K562 (cell line): ENCODE results near the gene PLEKHM3.
A peak's percentile ranks its signal among the peaks of the same experiment; 100 is the strongest.

Experiments
- CBFA2T2 ChIP-seq: fragments of 450-650 bp; conservative IDR thresholded peaks from 2 replicates; pipeline ENCODE4 v1.6.1; 2017; ENCODE audit warnings: mild to moderate bottlenecking
- EZH2 ChIP-seq: IDR thresholded peaks from 2 replicates; pipeline ENCODE4 v1.6.1; 2012; ENCODE audit warnings: low read depth, mild to moderate bottlenecking, inconsistent platforms, low read length, borderline replicate concordance
- HIVEP1 ChIP-seq: fragments of 250-450 bp; sonication (Bioruptor Pico); IDR thresholded peaks from 2 replicates; pipeline ENCODE4 v1.4.0; 2020; ENCODE audit warnings: mild to moderate bottlenecking
- PHF20 ChIP-seq: fragments of 450-650 bp; IDR thresholded peaks from 2 replicates; pipeline ENCODE4 v1.6.1; 2018; ENCODE audit not compliant: partially characterized antibody
- RFX5 ChIP-seq: IDR thresholded peaks from 2 replicates; pipeline ENCODE4 v1.6.1; 2011; ENCODE audit warnings: low read depth, mild to moderate bottlenecking, improper control_type of control experiment, low read length
- ZNF586 ChIP-seq: fragments of 450-650 bp; formaldehyde crosslinking; conservative IDR thresholded peaks from 2 replicates; pipeline ENCODE4 v1.4.0; 2020; ENCODE audit warnings: mild to moderate bottlenecking, moderate library complexity
- ZSCAN29 ChIP-seq: fragments of 450-650 bp; IDR thresholded peaks from 2 replicates; pipeline ENCODE4 v1.6.1; 2017
- TF ChIP-seq, protein P1 (sequence below), 2 experiments: fragments of 450-650 bp; formaldehyde crosslinking in 1 of 2; IDR thresholded peaks; 2 replicates each; pipeline versions ENCODE4 v1.4.0 to v1.6.1; 2014 to 2020; ENCODE audit warnings: mild to moderate bottlenecking in 2 of 2, borderline replicate concordance in 1 of 2, low read depth in 1 of 2
- TF ChIP-seq, protein P2 (sequence below): sonication (generic); formaldehyde crosslinking; IDR thresholded peaks from 2 replicates; pipeline ENCODE4 v1.8.0; 2022; ENCODE audit warnings: mild to moderate bottlenecking, missing genetic modification reagents, borderline replicate concordance
- TF ChIP-seq, protein P3 (sequence below): fragments of 450-650 bp; formaldehyde crosslinking; IDR thresholded peaks from 2 replicates; pipeline ENCODE4 v1.4.0; 2020; ENCODE audit warnings: mild to moderate bottlenecking, mixed read lengths
- TF ChIP-seq, protein P4 (sequence below): fragments of 250-450 bp; sonication (Bioruptor Pico); IDR thresholded peaks from 2 replicates; pipeline ENCODE4 v1.8.0; 2021; ENCODE audit warnings: moderate library complexity, mild to moderate bottlenecking, inconsistent platforms

DNA sequence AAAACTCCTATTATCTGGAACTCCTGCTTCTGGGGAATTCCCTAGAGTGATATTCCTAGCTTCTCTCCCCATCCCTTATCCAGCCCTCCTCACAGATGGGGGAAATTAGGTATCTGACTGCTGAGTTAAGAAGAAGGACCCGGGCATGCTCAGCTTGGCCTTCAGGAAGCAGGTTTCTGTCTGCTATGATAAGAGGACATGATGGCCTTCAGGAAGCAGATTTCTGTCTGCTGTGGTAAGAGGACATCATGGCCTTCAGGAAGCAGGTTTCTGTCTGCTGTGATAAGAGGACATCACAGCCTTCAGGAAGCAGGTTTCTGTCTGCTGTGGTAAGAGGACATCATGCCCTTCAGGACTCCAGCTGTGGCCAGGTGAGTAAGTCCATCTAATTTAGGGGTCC, 65.2 kb downstream of the PLEKHM3 start:
- TF ChIP-seq, protein P1, sequence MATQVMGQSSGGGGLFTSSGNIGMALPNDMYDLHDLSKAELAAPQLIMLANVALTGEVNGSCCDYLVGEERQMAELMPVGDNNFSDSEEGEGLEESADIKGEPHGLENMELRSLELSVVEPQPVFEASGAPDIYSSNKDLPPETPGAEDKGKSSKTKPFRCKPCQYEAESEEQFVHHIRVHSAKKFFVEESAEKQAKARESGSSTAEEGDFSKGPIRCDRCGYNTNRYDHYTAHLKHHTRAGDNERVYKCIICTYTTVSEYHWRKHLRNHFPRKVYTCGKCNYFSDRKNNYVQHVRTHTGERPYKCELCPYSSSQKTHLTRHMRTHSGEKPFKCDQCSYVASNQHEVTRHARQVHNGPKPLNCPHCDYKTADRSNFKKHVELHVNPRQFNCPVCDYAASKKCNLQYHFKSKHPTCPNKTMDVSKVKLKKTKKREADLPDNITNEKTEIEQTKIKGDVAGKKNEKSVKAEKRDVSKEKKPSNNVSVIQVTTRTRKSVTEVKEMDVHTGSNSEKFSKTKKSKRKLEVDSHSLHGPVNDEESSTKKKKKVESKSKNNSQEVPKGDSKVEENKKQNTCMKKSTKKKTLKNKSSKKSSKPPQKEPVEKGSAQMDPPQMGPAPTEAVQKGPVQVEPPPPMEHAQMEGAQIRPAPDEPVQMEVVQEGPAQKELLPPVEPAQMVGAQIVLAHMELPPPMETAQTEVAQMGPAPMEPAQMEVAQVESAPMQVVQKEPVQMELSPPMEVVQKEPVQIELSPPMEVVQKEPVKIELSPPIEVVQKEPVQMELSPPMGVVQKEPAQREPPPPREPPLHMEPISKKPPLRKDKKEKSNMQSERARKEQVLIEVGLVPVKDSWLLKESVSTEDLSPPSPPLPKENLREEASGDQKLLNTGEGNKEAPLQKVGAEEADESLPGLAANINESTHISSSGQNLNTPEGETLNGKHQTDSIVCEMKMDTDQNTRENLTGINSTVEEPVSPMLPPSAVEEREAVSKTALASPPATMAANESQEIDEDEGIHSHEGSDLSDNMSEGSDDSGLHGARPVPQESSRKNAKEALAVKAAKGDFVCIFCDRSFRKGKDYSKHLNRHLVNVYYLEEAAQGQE (IDR thresholded peaks at IDR 0.05; ENCODE audit: borderline replicate concordance): no peak
- TF ChIP-seq, protein P1 (CRISPR knock-in tag; IDR thresholded peaks at IDR 0.05; ENCODE audit: low read depth): no peak
- TF ChIP-seq, protein P2, sequence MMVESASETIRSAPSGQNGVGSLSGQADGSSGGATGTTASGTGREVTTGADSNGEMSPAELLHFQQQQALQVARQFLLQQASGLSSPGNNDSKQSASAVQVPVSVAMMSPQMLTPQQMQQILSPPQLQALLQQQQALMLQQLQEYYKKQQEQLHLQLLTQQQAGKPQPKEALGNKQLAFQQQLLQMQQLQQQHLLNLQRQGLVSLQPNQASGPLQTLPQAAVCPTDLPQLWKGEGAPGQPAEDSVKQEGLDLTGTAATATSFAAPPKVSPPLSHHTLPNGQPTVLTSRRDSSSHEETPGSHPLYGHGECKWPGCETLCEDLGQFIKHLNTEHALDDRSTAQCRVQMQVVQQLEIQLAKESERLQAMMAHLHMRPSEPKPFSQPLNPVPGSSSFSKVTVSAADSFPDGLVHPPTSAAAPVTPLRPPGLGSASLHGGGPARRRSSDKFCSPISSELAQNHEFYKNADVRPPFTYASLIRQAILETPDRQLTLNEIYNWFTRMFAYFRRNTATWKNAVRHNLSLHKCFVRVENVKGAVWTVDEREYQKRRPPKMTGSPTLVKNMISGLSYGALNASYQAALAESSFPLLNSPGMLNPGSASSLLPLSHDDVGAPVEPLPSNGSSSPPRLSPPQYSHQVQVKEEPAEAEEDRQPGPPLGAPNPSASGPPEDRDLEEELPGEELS (CRISPR knock-in tag): no peak
- TF ChIP-seq CBFA2T2 (peak; percentile 97), RFX5 (no peak), ZSCAN29 (no peak), EZH2 (no peak), ZNF586 (no peak), HIVEP1 (CRISPR knock-in tag) (no peak), PHF20 (no peak)
- TF ChIP-seq, protein P3, sequence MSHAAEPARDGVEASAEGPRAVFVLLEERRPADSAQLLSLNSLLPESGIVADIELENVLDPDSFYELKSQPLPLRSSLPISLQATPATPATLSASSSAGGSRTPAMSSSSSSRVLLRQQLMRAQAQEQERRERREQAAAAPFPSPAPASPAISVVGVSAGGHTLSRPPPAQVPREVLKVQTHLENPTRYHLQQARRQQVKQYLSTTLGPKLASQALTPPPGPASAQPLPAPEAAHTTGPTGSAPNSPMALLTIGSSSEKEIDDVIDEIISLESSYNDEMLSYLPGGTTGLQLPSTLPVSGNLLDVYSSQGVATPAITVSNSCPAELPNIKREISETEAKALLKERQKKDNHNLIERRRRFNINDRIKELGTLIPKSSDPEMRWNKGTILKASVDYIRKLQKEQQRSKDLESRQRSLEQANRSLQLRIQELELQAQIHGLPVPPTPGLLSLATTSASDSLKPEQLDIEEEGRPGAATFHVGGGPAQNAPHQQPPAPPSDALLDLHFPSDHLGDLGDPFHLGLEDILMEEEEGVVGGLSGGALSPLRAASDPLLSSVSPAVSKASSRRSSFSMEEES (CRISPR knock-in tag): no peak
- TF ChIP-seq, protein P4, sequence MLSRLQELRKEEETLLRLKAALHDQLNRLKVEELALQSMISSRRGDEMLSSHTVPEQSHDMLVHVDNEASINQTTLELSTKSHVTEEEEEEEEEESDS (CRISPR knock-in tag): no peak
